Measurements from ENCODE around the gene ABHD3.

DNA sequence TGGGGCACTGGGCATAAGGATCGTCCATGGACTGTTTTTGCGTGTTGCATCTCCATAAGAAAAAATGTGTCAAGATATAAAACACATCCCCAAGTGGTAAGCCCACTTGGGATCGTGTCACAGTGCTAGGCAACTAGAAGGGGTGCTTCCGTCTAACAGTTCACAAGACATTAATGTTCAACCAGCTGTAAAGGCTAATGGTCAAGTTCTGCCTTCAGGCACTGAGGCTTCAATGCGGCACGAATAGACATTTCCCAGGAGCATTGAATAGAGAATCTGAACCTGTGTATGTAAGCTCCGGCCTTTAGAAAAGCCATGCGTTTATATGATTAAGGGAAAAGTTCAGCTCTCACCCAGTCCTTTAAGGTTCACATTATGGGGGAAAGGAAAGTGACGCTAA lies 42.0 kb downstream of the ABHD3 start:
- TF ChIP-seq, protein P1, sequence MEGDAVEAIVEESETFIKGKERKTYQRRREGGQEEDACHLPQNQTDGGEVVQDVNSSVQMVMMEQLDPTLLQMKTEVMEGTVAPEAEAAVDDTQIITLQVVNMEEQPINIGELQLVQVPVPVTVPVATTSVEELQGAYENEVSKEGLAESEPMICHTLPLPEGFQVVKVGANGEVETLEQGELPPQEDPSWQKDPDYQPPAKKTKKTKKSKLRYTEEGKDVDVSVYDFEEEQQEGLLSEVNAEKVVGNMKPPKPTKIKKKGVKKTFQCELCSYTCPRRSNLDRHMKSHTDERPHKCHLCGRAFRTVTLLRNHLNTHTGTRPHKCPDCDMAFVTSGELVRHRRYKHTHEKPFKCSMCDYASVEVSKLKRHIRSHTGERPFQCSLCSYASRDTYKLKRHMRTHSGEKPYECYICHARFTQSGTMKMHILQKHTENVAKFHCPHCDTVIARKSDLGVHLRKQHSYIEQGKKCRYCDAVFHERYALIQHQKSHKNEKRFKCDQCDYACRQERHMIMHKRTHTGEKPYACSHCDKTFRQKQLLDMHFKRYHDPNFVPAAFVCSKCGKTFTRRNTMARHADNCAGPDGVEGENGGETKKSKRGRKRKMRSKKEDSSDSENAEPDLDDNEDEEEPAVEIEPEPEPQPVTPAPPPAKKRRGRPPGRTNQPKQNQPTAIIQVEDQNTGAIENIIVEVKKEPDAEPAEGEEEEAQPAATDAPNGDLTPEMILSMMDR (IDR thresholded peaks at IDR 0.05) = no peak
- no peak for TF ChIP-seq EP300 (IDR thresholded peaks at IDR 0.05)

All from esophagus muscularis mucosa (tissue), 3 donors.